GM12891 (cell line): ENCODE data around the gene GGACT.

Source experiments
- POLR2A ChIP-seq: IDR thresholded peaks from 2 replicates; pipeline ENCODE4 v1.6.1; 2011; ENCODE audit warnings: low read depth, low read length, control low read depth
- POLR2AphosphoS5 ChIP-seq: IDR thresholded peaks from 2 replicates; pipeline ENCODE4 v1.6.1; 2011; ENCODE audit warnings: low read depth, low read length, control low read depth
- POU2F2 ChIP-seq: IDR thresholded peaks from 2 replicates; pipeline ENCODE4 v1.6.1; 2011; ENCODE audit warnings: low read depth, mild to moderate bottlenecking, control low read depth, low read length, moderate library complexity
- TAF1 ChIP-seq: IDR thresholded peaks from 2 replicates; pipeline ENCODE4 v1.6.1; 2011; ENCODE audit warnings: low read depth, low read length, control low read depth

- no peak for TF ChIP-seq POLR2A
- TF ChIP-seq POLR2AphosphoS5 = no peak
- no peak for TF ChIP-seq TAF1
- no peak for TF ChIP-seq POU2F2
Observed at GRCh38 chr13:100491164-100491842, 97.3 kb downstream of the GGACT start.
